ENCODE results near the gene MCTS1. TPM values are rescaled to one million over a fixed set of nuclear protein-coding genes. Genes with fewer than 3 reads are reported as not detected.

The MCTS1 gene
- total RNA-seq, 1 experiment from 2014 or later, result 110 TPM

GRCh38 chrX:120560842-120561633 lies 42.9 kb upstream of the MCTS1 start, which contains the start of gene CUL4B:
TSS of gene CUL4B (minus strand) at chrX:120560962. CDS start at chrX:120560638, 324 bp downstream.
- Histone ChIP-seq H3K9me3 (ENCODE audit: control insufficient read depth, insufficient read depth, low read depth, low read length) (no peaks in the 10 kb centered on the region), H3K36me3 (ENCODE audit: control insufficient read depth, insufficient read depth, low read length) (peaks cover 5% of the 10 kb centered on the region; the same call in 1 of the 2 replicates), H3K4me1 (ENCODE audit: control insufficient read depth, insufficient read depth, low read length) (peaks cover 12% of the 10 kb centered on the region; the same call in 1 of the 2 replicates), H3K4me3 (ENCODE audit: low read depth in 2 of 2, low read length in 2 of 2) (peak within 1 kb of the TSS; percentile 93 to 99), H3K27me3 (ENCODE audit: control insufficient read depth, insufficient read depth, low read length) (no peaks in the 10 kb centered on the region), H3K27ac (ENCODE audit: low read length) (peak within 1 kb of the TSS; percentile 98)
- intact Hi-C loops (cut with micrococcal nuclease; ENCODE audit: unreplicated experiment) (no loop called here), in situ Hi-C loops (cut with HindIII; ENCODE audit: low pct_unique_long_range_greater_than_20kb, low sequenced_read_pairs) (no loop called here)
- ChIA-PET CTCF (no interaction called here), POLR2A (interaction anchor here (0.6 to 2.2 kb wide), 7 partner anchors 9 to 795 kb away, joined by 3 to 36 read pairs (median 8); partner anchors contain the start of gene MCTS1)
- BruUV-seq (replicated peaks), result no TSS peak
- TF ChIP-seq TCF7L2 (IDR thresholded peaks at IDR 0.05; ENCODE audit: low read depth, low read length) (no peak), CTCF (IDR thresholded peaks at IDR 0.05) (no peak), POLR2AphosphoS5 (IDR thresholded peaks at IDR 0.05; ENCODE audit: low read depth, low read length) (peak; percentile 94), REST (IDR thresholded peaks at IDR 0.05; ENCODE audit: insufficient read depth in 1 of 2, low read depth in 2 of 2, low read length in 1 of 2) (no peak), SIN3A (IDR thresholded peaks at IDR 0.05; ENCODE audit: borderline replicate concordance, insufficient read depth, low read depth, low read length) (peak; percentile 78; the same call in 1 of the 2 replicates)
- ATAC-seq (peak; percentile 91), DNase-seq (ENCODE audit: low read depth, low spot score) (peak; percentile 90)

DNA sequence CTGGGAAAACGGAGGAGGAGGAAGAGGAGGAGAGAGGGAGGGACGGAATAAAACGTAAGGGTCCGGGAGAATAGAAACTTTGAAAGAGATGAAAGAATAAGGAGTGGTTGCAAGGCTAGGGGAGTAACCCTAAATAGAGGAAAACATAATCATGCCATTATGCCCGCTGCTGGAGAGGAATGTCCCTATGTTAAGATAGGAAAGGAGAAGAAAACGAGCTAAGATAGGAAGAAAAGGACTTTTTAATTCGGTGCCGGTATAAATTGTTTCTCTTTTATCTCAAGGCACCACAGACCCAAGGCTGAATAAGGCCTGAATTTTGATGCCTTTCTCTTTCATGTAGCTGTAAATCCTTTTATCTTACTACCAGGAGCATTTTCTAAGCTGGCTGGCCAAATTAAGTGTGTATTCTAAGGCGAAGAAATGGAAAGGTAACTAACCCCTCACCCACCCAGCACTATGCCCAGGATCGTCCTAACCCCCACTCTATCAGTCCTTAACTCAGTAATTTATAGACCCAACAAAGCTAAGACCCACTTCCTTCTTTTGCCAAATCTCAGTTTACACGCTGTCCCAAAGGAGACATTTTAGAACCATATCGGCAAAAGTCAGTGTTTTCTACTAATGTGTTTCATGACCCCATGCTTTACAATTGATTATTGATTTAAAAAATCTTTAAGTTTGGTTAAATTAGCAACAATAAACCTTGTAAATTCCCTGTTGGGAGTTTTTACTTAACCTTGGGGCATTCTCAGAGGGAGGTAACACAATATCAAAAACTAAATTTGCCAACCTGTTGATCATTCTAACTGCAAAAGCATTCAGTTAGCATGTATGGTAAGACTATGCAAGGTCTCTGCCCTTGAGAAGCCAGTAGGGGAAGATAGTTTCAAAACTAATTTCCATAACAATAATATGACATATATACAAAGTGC lies 42.0 kb upstream of the MCTS1 start:
- intact Hi-C loops (cut with micrococcal nuclease; ENCODE audit: unreplicated experiment), result no loop called here
- H3K36me3 ChIP-seq (ENCODE audit: control insufficient read depth, insufficient read depth, low read length), result peaks cover 2% of the 10 kb centered on the region; the same call in 1 of the 2 replicates
- ChIA-PET POLR2A (interaction anchor here (0.5 to 2.2 kb wide), 6 partner anchors 10 to 794 kb away, joined by 3 to 36 read pairs (median 8); partner anchors contain the start of gene MCTS1), CTCF (no interaction called here)
- peak overlapping the region; percentile 93 to 99 for H3K4me3 ChIP-seq (ENCODE audit: low read depth in 2 of 2, low read length in 2 of 2)
- peak overlapping the region; percentile 94 for H3K27ac ChIP-seq (ENCODE audit: low read length)
- TF ChIP-seq TCF7L2 (IDR thresholded peaks at IDR 0.05; ENCODE audit: low read depth, low read length) (no peak), POLR2AphosphoS5 (IDR thresholded peaks at IDR 0.05; ENCODE audit: low read depth, low read length) (no peak), CTCF (IDR thresholded peaks at IDR 0.05) (no peak), REST (IDR thresholded peaks at IDR 0.05; ENCODE audit: insufficient read depth in 1 of 2, low read depth in 2 of 2, low read length in 1 of 2) (no peak), SIN3A (IDR thresholded peaks at IDR 0.05; ENCODE audit: borderline replicate concordance, insufficient read depth, low read depth, low read length) (no peak)
- DNase-seq (ENCODE audit: low read depth, low spot score) (no peak), ATAC-seq (no peak)
- H3K9me3 ChIP-seq (ENCODE audit: control insufficient read depth, insufficient read depth, low read depth, low read length), result no peaks in the 10 kb centered on the region
- in situ Hi-C loops (cut with HindIII; ENCODE audit: low pct_unique_long_range_greater_than_20kb, low sequenced_read_pairs), result no loop called here
- peaks cover 12% of the 10 kb centered on the region; the same call in 1 of the 2 replicates for H3K4me1 ChIP-seq (ENCODE audit: control insufficient read depth, insufficient read depth, low read length)
- H3K27me3 ChIP-seq (ENCODE audit: control insufficient read depth, insufficient read depth, low read length), result no peaks in the 10 kb centered on the region
- BruUV-seq (replicated peaks), result TSS peak; percentile 97

Data from Panc1 (cell line).